ENCODE measurements around the gene CYP46A1.

Gene CYP46A1

GRCh38 chr14:99687284-99688209, 3.4 kb downstream of the CYP46A1 start:
- no peak for DNase-seq

GRCh38 chr14:99688210-99688581, 4.1 kb downstream of the CYP46A1 start:
- DNase-seq: no peak

GRCh38 chr14:99688629-99689028, 4.5 kb downstream of the CYP46A1 start:
- no peak for DNase-seq

- DNase-seq: no peak
Measured at GRCh38 chr14:99689266-99690236, 5.5 kb downstream of the CYP46A1 start.

GRCh38 chr14:99690636-99691035, 6.5 kb downstream of the CYP46A1 start:
- DNase-seq: no peak

- no peak for DNase-seq
Measured at GRCh38 chr14:99691111-99691885, 7.2 kb downstream of the CYP46A1 start.

GRCh38 chr14:99693918-99694317, 9.8 kb downstream of the CYP46A1 start:
- no peak for DNase-seq

- DNase-seq: no peak
Measured at GRCh38 chr14:99696929-99697328, 12.8 kb downstream of the CYP46A1 start.

- DNase-seq: no peak
Measured at GRCh38 chr14:99698236-99698635, 14.1 kb downstream of the CYP46A1 start.

- no peak for DNase-seq
Measured at GRCh38 chr14:99698642-99699041, 14.5 kb downstream of the CYP46A1 start.

- DNase-seq: no peak
Measured at GRCh38 chr14:99699085-99699760, 15.1 kb downstream of the CYP46A1 start.

GRCh38 chr14:99699861-99700260, 15.8 kb downstream of the CYP46A1 start:
- no peak for DNase-seq

- DNase-seq: no peak
Measured at GRCh38 chr14:99700379-99700778, 16.3 kb downstream of the CYP46A1 start.

GRCh38 chr14:99701260-99701659, 17.2 kb downstream of the CYP46A1 start:
- DNase-seq: no peak

- DNase-seq: no peak
Measured at GRCh38 chr14:99702115-99702514, 18.0 kb downstream of the CYP46A1 start.

- DNase-seq: no peak
Measured at GRCh38 chr14:99703381-99703780, 19.3 kb downstream of the CYP46A1 start.

- DNase-seq: no peak
Measured at GRCh38 chr14:99704037-99704436, 19.9 kb downstream of the CYP46A1 start.

- no peak for DNase-seq
Measured at GRCh38 chr14:99706107-99706900, 22.2 kb downstream of the CYP46A1 start.

- DNase-seq: no peak
Measured at GRCh38 chr14:99707420-99707819, 23.3 kb downstream of the CYP46A1 start.

GRCh38 chr14:99707921-99708320, 23.8 kb downstream of the CYP46A1 start:
- DNase-seq: no peak

Measured in nucleus accumbens (tissue), 56 donors.